ENCODE data around the gene IRAK3.

GRCh38 chr12:66206141-66206540 is 17.1 kb downstream of the IRAK3 start:
- TF ChIP-seq CTCF (IDR thresholded peaks at IDR 0.05) = no peak
- TF ChIP-seq POLR2A (IDR thresholded peaks at IDR 0.05) = no peak
- no peak for TF ChIP-seq POLR2AphosphoS5 (IDR thresholded peaks at IDR 0.05)
